Kidney (tissue), 14 donors: Measurements from ENCODE around the gene TMEM61. TPM values are rescaled to one million over a fixed set of nuclear protein-coding genes. Genes with fewer than 3 reads are reported as not detected.

ENCODE experiments used
- DNase-seq, 5 donors: peaks; one replicate each; pipeline ENCODE4 v3.0.0-alpha.2; 2013 to 2020
- FAIRE-seq: peaks from 2 replicates; lab custom pipeline; 2012; peaks lifted over from hg19 to GRCh38; lab: Jason Lieb, UNC
- H3K27ac ChIP-seq, 2 donors: one replicate each; pipeline ENCODE4 v1.7.0; 2013; ENCODE audit warnings: low read depth in 2 of 2, low read length in 2 of 2, inconsistent platforms in 1 of 2
- H3K27me3 ChIP-seq: one replicate; pipeline ENCODE4 v1.7.1; 2013; ENCODE audit warnings: low read length, inconsistent platforms; ENCODE audit not compliant: control insufficient read depth, insufficient read depth
- H3K36me3 ChIP-seq, 3 donors: one replicate each; pipeline versions ENCODE4 v1.7.0 to v1.7.1; 2013; ENCODE audit warnings: low read length in 3 of 3, control low read depth in 1 of 3, inconsistent platforms in 1 of 3; ENCODE audit not compliant: insufficient read depth in 3 of 3, control insufficient read depth in 2 of 3
- H3K4me1 ChIP-seq, 3 donors: one replicate each; pipeline versions ENCODE4 v1.7.0 to v1.7.1; 2013; ENCODE audit warnings: low read length in 3 of 3, inconsistent platforms in 1 of 3, low read depth in 1 of 3; ENCODE audit not compliant: control insufficient read depth in 2 of 3, insufficient read depth in 2 of 3
- H3K4me3 ChIP-seq, 3 donors: one replicate each; pipeline versions ENCODE4 v1.7.0 to v1.8.1; 2013; ENCODE audit warnings: low read length in 3 of 3, control low read depth in 1 of 3, inconsistent platforms in 1 of 3
- H3K9ac ChIP-seq, 3 donors: one replicate each; pipeline versions ENCODE4 v1.7.0 to v1.7.1; 2013; ENCODE audit warnings: low read length in 3 of 3, control low read depth in 1 of 3, inconsistent platforms in 1 of 3
- H3K9me3 ChIP-seq, 3 donors: one replicate each; pipeline versions ENCODE4 v1.7.0 to v1.7.1; 2013; ENCODE audit warnings: low read length in 3 of 3, control low read depth in 1 of 3, inconsistent platforms in 1 of 3; ENCODE audit not compliant: control insufficient read depth in 2 of 3, insufficient read depth in 1 of 3
- CTCF ChIP-seq: IDR thresholded peaks from 3 replicates; pipeline ENCODE4 v1.5.1; 2012; ENCODE audit warnings: mild to moderate bottlenecking, moderate library complexity, borderline replicate concordance; ENCODE audit not compliant: insufficient read depth; ENCODE audit errors: extremely low read depth
- intact Hi-C: fragments of 100-400 bp; cut with DNase I; formaldehyde crosslinking; loops from one replicate; pipeline ENCODE4 v1.11.1; 2022
- polyA plus RNA-seq: library from polyadenylated mRNA; stranded (reverse); fragments of 350-450 nt; fragmentation: Illumina TruSeq; extraction: RNeasy Lipid Tissue Mini Kit (QIAGEN cat#74804); gene quantifications from one replicate; pipeline ENCODE4 v1.2.3, GENCODE V29; 2014; ENCODE audit warnings: low read depth, low replicate concordance; ENCODE audit not compliant: insufficient read depth
- total RNA-seq: library from RNA; stranded (reverse); fragmentation: NEBNext Ultra II Directional; extraction: Animal tissue kit (Norgen Biotek cat#: 25700); gene quantifications from one replicate; pipeline ENCODE4 v1.2.1, GENCODE V29; 2021
- donor health status: control.
- donor health status: control.
- donor health status: control.
- donor health status: control.
- donor health status: control.
- donor health status: DM: yes; HTN: yes; CAD: no.
- donor health status: Normal renal cell carcinoma (clear cell type).

The TMEM61 gene
- total and polyA plus RNA-seq, 2 donors from 2014 or later, result 7.0 to 42.7 TPM

- H3K27me3 ChIP-seq, result peaks cover 16% of the 10 kb centered on the region
- intact Hi-C loops, result no loop called here
- no peak within 1 kb of the TSS for H3K27ac ChIP-seq
- H3K4me1 ChIP-seq, result peaks cover 0 to 4% (median 0%) of the 10 kb centered on the region in 3 donors
- H3K9me3 ChIP-seq, result no peaks in the 10 kb centered on the region
- H3K36me3 ChIP-seq, result no peaks in the 10 kb centered on the region
- peak in 4 of 5 donors; percentile 75 to 79 (median 76) for DNase-seq
- no peak for TF ChIP-seq CTCF
- no peak for FAIRE-seq
- peak within 1 kb of the TSS in 1 of 3 donors; percentile 16 for H3K4me3 ChIP-seq
- no peak within 1 kb of the TSS for H3K9ac ChIP-seq
These were observed 59.1 kb downstream of the TMEM61 start, which contains the start of gene PCSK9 for GRCh38 chr1:55039342-55040082. Gene PCSK9, plus strand, starts transcription at chr1:55039548. Its CDS starts 290 bp downstream, at chr1:55039838.

- Histone ChIP-seq H3K4me1 (peaks cover 0 to 4% (median 0%) of the 10 kb centered on the region in 3 donors), H3K36me3 (no peaks in the 10 kb centered on the region), H3K27me3 (peaks cover 15% of the 10 kb centered on the region), H3K9ac (no peak overlapping the region), H3K4me3 (no peak overlapping the region), H3K9me3 (no peaks in the 10 kb centered on the region), H3K27ac (no peak overlapping the region)
- DNase-seq (peak in 2 of 5 donors; percentile 29 to 34), FAIRE-seq (no peak)
- TF ChIP-seq CTCF, result no peak
- intact Hi-C loops, result no loop called here
These were observed 59.9 kb downstream of the TMEM61 start for GRCh38 chr1:55040083-55040932.

GRCh38 chr1:55040933-55041494, 60.6 kb downstream of the TMEM61 start:
- Histone ChIP-seq H3K4me3 (no peak overlapping the region), H3K9ac (no peak overlapping the region), H3K27me3 (peaks cover 11% of the 10 kb centered on the region), H3K27ac (no peak overlapping the region), H3K4me1 (peaks cover 0 to 4% (median 0%) of the 10 kb centered on the region in 3 donors), H3K9me3 (no peaks in the 10 kb centered on the region), H3K36me3 (no peaks in the 10 kb centered on the region)
- TF ChIP-seq CTCF, result no peak
- intact Hi-C loops, result no loop called here
- FAIRE-seq (no peak), DNase-seq (no peak)
